ENCODE data around the gene UGGT2. TPM values are rescaled to one million over a fixed set of nuclear protein-coding genes. Genes with fewer than 3 reads are reported as not detected.

Gene UGGT2
- total RNA-seq, 1 experiment from 2014 or later, result 34.5 TPM

DNA sequence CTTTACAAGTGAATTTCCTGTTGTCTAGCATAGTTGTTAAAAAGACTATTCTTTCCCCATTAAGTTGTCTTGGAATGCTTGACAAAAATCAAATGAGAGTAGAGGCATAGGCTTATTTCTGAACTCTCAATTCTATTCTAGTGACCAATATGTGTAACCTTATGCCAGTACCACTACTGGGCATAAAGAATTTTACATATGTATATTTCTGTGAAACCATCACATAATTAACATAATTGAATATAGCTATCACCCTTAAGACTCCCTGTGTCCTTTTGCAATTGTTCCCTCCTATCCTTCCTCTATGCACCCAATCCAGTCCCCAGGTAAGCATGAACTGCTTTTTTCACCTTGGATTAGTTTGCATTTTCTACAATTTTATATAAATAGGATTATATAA is 211.3 kb downstream of the UGGT2 start:
- Histone ChIP-seq H3K9me3 (ENCODE audit: control insufficient read depth, low read depth, low read length) (no peaks in the 10 kb centered on the region), H2BK5ac (ENCODE audit: insufficient read length, low read length) (no peak overlapping the region), H2BK15ac (ENCODE audit: low read depth, low read length) (no peak overlapping the region), H3K79me2 (ENCODE audit: insufficient read depth, low read length) (no peaks in the 10 kb centered on the region), H4K5ac (ENCODE audit: insufficient read length, low read depth, low read length) (no peak overlapping the region), H3K56ac (ENCODE audit: insufficient read length, low read depth, low read length) (no peak overlapping the region), H3K9ac (ENCODE audit: extremely low read depth, insufficient read length, low read length) (no peak overlapping the region), H3K79me1 (ENCODE audit: insufficient read depth, low read depth, low read length, poor library complexity, severe bottlenecking) (no peaks in the 10 kb centered on the region), H4K8ac (replicated peaks; ENCODE audit: insufficient read length, low read depth, low read length) (no peak overlapping the region), H3K23ac (ENCODE audit: insufficient read length, low read depth, low read length) (no peak overlapping the region), H3K27ac (ENCODE audit: insufficient read length, low read depth, low read length) (no peak overlapping the region), H3K4me1 (ENCODE audit: insufficient read depth, low read length) (no peaks in the 10 kb centered on the region), H3T11ph (ENCODE audit: low read length) (no peak overlapping the region), H2BK120ac (ENCODE audit: low read depth, low read length, poor library complexity, severe bottlenecking) (no peak overlapping the region), H3K23me2 (ENCODE audit: insufficient read length, low read depth, low read length, poor library complexity, severe bottlenecking) (no peaks in the 10 kb centered on the region), H3K14ac (ENCODE audit: insufficient read depth, low read length) (no peak overlapping the region), H3K4me2 (ENCODE audit: insufficient read depth, insufficient read length, low read length) (no peak overlapping the region), H3K27me3 (ENCODE audit: insufficient read depth, low read length) (no peaks in the 10 kb centered on the region), H2AFZ (ENCODE audit: low read length) (no peak overlapping the region), H2AK5ac (ENCODE audit: insufficient read length, low read length) (no peak overlapping the region), H2BK12ac (ENCODE audit: insufficient read length, low read depth, low read length) (no peak overlapping the region), H4K20me1 (ENCODE audit: control insufficient read depth, insufficient read depth, insufficient read length) (no peaks in the 10 kb centered on the region), H4K91ac (ENCODE audit: insufficient read length, low read depth, low read length) (no peak overlapping the region), H2BK20ac (ENCODE audit: low read depth, low read length, poor library complexity, severe bottlenecking) (no peak overlapping the region), H3K4ac (ENCODE audit: low read depth, low read length) (no peak overlapping the region), H3K18ac (ENCODE audit: insufficient read length, low read depth, low read length) (no peak overlapping the region)
- Mint-ChIP-seq H3K27ac (no peak overlapping the region), H3K9me3 (peaks cover 35 to 50% of the 10 kb centered on the region in 2 experiments), H3K4me3 (no peak overlapping the region), H3K27me3 (ENCODE audit: low read depth) (no peaks in the 10 kb centered on the region), H3K36me3 (ENCODE audit: insufficient read depth in 1 of 3, low read depth in 3 of 3) (peaks cover 35 to 63% (median 56%) of the 10 kb centered on the region in 3 experiments), H3K4me1 (0 out of 4 replicates have a peak, but pooled peaks cover 0 to 2% of the 10 kb centered on the region in 2 experiments)
- no peak for DNase-seq
- TF ChIP-seq, protein P1, sequence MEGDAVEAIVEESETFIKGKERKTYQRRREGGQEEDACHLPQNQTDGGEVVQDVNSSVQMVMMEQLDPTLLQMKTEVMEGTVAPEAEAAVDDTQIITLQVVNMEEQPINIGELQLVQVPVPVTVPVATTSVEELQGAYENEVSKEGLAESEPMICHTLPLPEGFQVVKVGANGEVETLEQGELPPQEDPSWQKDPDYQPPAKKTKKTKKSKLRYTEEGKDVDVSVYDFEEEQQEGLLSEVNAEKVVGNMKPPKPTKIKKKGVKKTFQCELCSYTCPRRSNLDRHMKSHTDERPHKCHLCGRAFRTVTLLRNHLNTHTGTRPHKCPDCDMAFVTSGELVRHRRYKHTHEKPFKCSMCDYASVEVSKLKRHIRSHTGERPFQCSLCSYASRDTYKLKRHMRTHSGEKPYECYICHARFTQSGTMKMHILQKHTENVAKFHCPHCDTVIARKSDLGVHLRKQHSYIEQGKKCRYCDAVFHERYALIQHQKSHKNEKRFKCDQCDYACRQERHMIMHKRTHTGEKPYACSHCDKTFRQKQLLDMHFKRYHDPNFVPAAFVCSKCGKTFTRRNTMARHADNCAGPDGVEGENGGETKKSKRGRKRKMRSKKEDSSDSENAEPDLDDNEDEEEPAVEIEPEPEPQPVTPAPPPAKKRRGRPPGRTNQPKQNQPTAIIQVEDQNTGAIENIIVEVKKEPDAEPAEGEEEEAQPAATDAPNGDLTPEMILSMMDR (conservative IDR thresholded peaks at IDR 0.05), result no peak
